HG02885 (cell line): ENCODE results near the gene MTIF2.
"Not testable (repeated sequence)": the region's sequence is repeated elsewhere in the genome, so short reads cannot be mapped to it uniquely, and the experiment has no call there.

Experiments
- ATAC-seq: cut with Tn5 transposase; IDR thresholded peaks from one replicate; pipeline ENCODE4 v1.9.1; 2021; ENCODE audit warnings: mild to moderate bottlenecking; ENCODE audit not compliant: unreplicated experiment, poor library complexity

The MTIF2 gene

GRCh38 chr2:55247025-55247424, 22.0 kb downstream of the MTIF2 start:
- no peak for ATAC-seq

- ATAC-seq, result no peak
These were observed 23.6 kb downstream of the MTIF2 start for GRCh38 chr2:55245411-55245810.

- no peak for ATAC-seq
These were observed 26.4 kb downstream of the MTIF2 start for GRCh38 chr2:55242617-55243016.

- not testable (repeated sequence) for ATAC-seq
These were observed 27.4 kb downstream of the MTIF2 start for GRCh38 chr2:55241582-55241981.

- ATAC-seq, result no peak
These were observed 29.3 kb downstream of the MTIF2 start for GRCh38 chr2:55239656-55240222.

- no peak for ATAC-seq
These were observed 32.0 kb downstream of the MTIF2 start for GRCh38 chr2:55236992-55237543.

GRCh38 chr2:55235724-55236538, 33.1 kb downstream of the MTIF2 start:
- no peak for ATAC-seq

GRCh38 chr2:55233658-55233940, 35.4 kb downstream of the MTIF2 start:
- ATAC-seq, result no peak

GRCh38 chr2:55232863-55233657, 36.0 kb downstream of the MTIF2 start:
- ATAC-seq, result no peak

- peak; percentile 88 for ATAC-seq
These were observed 36.8 kb downstream of the MTIF2 start, which contains the start of the genes CLHC1 and RPS27A for GRCh38 chr2:55232084-55232862. TSS of gene CLHC1 (minus strand) at chr2:55232293. CDS start at chr2:55222411, 9,882 bp downstream. TSS of gene RPS27A (plus strand) at chr2:55232688. CDS start at chr2:55232825, 137 bp downstream.

- no peak for ATAC-seq
These were observed 37.4 kb downstream of the MTIF2 start for GRCh38 chr2:55231546-55232083.

GRCh38 chr2:55230551-55230950, 38.5 kb downstream of the MTIF2 start:
- ATAC-seq, result no peak

- ATAC-seq, result no peak
These were observed 39.8 kb downstream of the MTIF2 start for GRCh38 chr2:55229221-55229620.

GRCh38 chr2:55228226-55228563, 40.8 kb downstream of the MTIF2 start:
- no peak for ATAC-seq

GRCh38 chr2:55227437-55228225, 41.4 kb downstream of the MTIF2 start:
- ATAC-seq, result not testable (repeated sequence)

- no peak for ATAC-seq
These were observed 43.5 kb downstream of the MTIF2 start for GRCh38 chr2:55225481-55226020.

GRCh38 chr2:55224761-55225261, 44.2 kb downstream of the MTIF2 start:
- no peak for ATAC-seq

- ATAC-seq, result no peak
These were observed 44.9 kb downstream of the MTIF2 start for GRCh38 chr2:55223958-55224760.
